ENCODE results near the gene PEX6.

DNA sequence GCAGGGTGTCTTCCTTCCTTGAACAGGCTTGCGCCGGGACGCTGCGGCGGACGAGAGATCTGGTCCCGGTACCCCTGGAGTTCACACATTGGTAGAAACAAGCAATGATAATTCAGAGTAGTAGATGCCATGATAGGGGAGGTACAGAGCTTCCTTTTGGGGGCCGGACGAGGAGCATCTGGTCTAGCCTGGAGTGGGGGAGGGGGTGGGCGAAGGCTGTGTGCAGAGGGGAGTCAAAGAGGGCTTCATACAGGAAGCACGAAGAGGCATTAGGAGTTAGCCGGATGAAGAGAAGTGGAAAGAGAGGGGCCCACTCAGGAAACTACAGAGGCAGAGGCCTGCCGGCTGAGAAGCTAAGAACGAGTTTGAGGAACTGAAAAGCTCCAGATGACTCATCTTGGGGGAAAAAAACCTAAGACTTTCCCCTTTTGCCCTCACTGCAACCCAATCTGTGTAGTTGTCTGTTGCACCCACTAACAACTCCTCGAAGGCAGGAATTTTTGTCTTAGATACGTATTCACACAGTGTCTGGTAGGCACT lies 49.1 kb downstream of the PEX6 start:
- TF ChIP-seq SNAI2 (CRISPR knock-in tag; IDR thresholded peaks at IDR 0.05) (no peak), ARNTL (CRISPR knock-in tag; IDR thresholded peaks at IDR 0.05; ENCODE audit: borderline replicate concordance, low read depth) (no peak), ZFP30 (CRISPR knock-in tag; IDR thresholded peaks at IDR 0.05) (no peak), CSDC2 (CRISPR knock-in tag; IDR thresholded peaks at IDR 0.05) (no peak), ESRRG (CRISPR knock-in tag; IDR thresholded peaks at IDR 0.05) (no peak), ZC3H10 (CRISPR knock-in tag; IDR thresholded peaks at IDR 0.05) (no peak), ISL1 (CRISPR knock-in tag; IDR thresholded peaks at IDR 0.05) (no peak), RARB (CRISPR knock-in tag; IDR thresholded peaks at IDR 0.05) (no peak)
- TF ChIP-seq, protein P1, sequence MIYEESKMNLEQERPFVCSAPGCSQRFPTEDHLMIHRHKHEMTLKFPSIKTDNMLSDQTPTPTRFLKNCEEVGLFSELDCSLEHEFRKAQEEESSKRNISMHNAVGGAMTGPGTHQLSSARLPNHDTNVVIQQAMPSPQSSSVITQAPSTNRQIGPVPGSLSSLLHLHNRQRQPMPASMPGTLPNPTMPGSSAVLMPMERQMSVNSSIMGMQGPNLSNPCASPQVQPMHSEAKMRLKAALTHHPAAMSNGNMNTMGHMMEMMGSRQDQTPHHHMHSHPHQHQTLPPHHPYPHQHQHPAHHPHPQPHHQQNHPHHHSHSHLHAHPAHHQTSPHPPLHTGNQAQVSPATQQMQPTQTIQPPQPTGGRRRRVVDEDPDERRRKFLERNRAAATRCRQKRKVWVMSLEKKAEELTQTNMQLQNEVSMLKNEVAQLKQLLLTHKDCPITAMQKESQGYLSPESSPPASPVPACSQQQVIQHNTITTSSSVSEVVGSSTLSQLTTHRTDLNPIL (CRISPR knock-in tag; IDR thresholded peaks at IDR 0.05; ENCODE audit: low read depth), result no peak
- TF ChIP-seq, protein P2, sequence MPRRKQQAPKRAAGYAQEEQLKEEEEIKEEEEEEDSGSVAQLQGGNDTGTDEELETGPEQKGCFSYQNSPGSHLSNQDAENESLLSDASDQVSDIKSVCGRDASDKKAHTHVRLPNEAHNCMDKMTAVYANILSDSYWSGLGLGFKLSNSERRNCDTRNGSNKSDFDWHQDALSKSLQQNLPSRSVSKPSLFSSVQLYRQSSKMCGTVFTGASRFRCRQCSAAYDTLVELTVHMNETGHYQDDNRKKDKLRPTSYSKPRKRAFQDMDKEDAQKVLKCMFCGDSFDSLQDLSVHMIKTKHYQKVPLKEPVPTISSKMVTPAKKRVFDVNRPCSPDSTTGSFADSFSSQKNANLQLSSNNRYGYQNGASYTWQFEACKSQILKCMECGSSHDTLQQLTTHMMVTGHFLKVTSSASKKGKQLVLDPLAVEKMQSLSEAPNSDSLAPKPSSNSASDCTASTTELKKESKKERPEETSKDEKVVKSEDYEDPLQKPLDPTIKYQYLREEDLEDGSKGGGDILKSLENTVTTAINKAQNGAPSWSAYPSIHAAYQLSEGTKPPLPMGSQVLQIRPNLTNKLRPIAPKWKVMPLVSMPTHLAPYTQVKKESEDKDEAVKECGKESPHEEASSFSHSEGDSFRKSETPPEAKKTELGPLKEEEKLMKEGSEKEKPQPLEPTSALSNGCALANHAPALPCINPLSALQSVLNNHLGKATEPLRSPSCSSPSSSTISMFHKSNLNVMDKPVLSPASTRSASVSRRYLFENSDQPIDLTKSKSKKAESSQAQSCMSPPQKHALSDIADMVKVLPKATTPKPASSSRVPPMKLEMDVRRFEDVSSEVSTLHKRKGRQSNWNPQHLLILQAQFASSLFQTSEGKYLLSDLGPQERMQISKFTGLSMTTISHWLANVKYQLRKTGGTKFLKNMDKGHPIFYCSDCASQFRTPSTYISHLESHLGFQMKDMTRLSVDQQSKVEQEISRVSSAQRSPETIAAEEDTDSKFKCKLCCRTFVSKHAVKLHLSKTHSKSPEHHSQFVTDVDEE (CRISPR knock-in tag; IDR thresholded peaks at IDR 0.05), result no peak
- TF ChIP-seq, protein P3, sequence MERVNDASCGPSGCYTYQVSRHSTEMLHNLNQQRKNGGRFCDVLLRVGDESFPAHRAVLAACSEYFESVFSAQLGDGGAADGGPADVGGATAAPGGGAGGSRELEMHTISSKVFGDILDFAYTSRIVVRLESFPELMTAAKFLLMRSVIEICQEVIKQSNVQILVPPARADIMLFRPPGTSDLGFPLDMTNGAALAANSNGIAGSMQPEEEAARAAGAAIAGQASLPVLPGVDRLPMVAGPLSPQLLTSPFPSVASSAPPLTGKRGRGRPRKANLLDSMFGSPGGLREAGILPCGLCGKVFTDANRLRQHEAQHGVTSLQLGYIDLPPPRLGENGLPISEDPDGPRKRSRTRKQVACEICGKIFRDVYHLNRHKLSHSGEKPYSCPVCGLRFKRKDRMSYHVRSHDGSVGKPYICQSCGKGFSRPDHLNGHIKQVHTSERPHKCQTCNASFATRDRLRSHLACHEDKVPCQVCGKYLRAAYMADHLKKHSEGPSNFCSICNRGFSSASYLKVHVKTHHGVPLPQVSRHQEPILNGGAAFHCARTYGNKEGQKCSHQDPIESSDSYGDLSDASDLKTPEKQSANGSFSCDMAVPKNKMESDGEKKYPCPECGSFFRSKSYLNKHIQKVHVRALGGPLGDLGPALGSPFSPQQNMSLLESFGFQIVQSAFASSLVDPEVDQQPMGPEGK (CRISPR knock-in tag; IDR thresholded peaks at IDR 0.05; ENCODE audit: borderline replicate concordance), result no peak
